ENCODE results near the gene FCER2. TPM values are rescaled to one million over a fixed set of nuclear protein-coding genes. Genes with fewer than 3 reads are reported as not detected.

The FCER2 gene
- total RNA-seq, 1 experiment from 2014 or later: 0.48 TPM

- TF ChIP-seq STAT6 (CRISPR knock-in tag; conservative IDR thresholded peaks at IDR 0.05; ENCODE audit: low read depth) (no peak), ZNF219 (CRISPR knock-in tag; IDR thresholded peaks at IDR 0.05; ENCODE audit: borderline replicate concordance) (no peak), ETV6 (CRISPR knock-in tag; IDR thresholded peaks at IDR 0.05) (no peak), ZNF671 (CRISPR knock-in tag; IDR thresholded peaks at IDR 0.05) (no peak), OVOL2 (CRISPR knock-in tag; IDR thresholded peaks at IDR 0.05; ENCODE audit: borderline replicate concordance) (no peak)
Observed at GRCh38 chr19:7701654-7702457, at the start of gene FCER2 (continued).

DNA sequence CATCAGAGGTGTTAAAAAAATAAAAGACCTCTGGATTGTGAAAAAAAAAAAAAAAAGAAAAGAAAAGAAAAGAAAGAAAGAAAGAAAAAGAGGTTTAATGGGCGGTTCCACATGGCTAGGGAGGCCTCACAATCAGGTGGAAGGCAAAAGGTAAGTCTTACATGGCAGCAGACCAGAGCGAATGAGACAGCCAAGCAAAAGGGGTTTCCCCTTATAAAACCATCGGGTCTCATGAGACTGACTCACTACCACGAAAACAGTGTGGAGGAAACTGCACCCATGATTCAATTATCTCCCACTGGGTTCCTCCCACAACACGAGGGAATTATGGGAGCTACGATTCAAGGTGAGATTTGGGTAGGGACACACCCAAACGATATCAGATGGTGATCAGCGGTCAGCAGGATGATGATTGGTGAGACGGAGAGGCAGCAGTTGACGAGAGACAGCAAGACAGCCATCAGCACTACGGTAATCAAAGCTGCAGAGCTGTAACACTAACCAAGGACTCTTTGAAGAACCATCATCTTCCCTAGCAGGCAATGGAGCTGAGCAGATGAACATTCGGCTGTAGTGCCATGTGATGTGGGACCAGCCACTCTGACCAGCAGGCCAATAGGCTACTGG lies 49.3 kb upstream of the FCER2 start:
- no peak for TF ChIP-seq ZNF232 (CRISPR knock-in tag; IDR thresholded peaks at IDR 0.05)
- TF ChIP-seq NFYB (CRISPR knock-in tag; conservative IDR thresholded peaks at IDR 0.05; ENCODE audit: low read depth): no peak
- no peak for TF ChIP-seq SP1 (CRISPR knock-in tag; conservative IDR thresholded peaks at IDR 0.05)
- TF ChIP-seq, protein P1, sequence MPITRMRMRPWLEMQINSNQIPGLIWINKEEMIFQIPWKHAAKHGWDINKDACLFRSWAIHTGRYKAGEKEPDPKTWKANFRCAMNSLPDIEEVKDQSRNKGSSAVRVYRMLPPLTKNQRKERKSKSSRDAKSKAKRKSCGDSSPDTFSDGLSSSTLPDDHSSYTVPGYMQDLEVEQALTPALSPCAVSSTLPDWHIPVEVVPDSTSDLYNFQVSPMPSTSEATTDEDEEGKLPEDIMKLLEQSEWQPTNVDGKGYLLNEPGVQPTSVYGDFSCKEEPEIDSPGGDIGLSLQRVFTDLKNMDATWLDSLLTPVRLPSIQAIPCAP (CRISPR knock-in tag; IDR thresholded peaks at IDR 0.05): no peak
- no peak for TF ChIP-seq PRRX2 (CRISPR knock-in tag; IDR thresholded peaks at IDR 0.05)
- TF ChIP-seq SMAD4 (CRISPR knock-in tag; IDR thresholded peaks at IDR 0.05): no peak
- TF ChIP-seq E2F1 (CRISPR knock-in tag; IDR thresholded peaks at IDR 0.05): no peak
- ChIA-PET CTCF (interaction anchor here (1.3 kb wide), 1 partner anchor 48 kb away, joined by 4 read pairs; no protein-coding TSS in a partner anchor), POLR2A (no interaction called here)
- Mint-ChIP-seq H3K27me3 (ENCODE audit: low read depth) (peaks cover 11% of the 10 kb centered on the region), H3K36me3 (peaks cover 9% of the 10 kb centered on the region), H3K9me3 (peaks cover 52% of the 10 kb centered on the region), H3K27ac (no peak overlapping the region), H3K4me1 (peaks cover 20% of the 10 kb centered on the region), H3K4me3 (no peak overlapping the region)
- no peak for DNase-seq (ENCODE audit: low spot score)
- no peak for ATAC-seq

GRCh38 chr19:7748756-7749155 lies 46.8 kb upstream of the FCER2 start:
- H3K27ac Mint-ChIP-seq: peak overlapping the region; percentile 57; the same call in 1 of the 2 replicates
- ChIA-PET POLR2A (no interaction called here), CTCF (interaction anchor here (1.0 to 1.1 kb wide), 4 partner anchors 10 to 180 kb away, joined by 3 to 10 read pairs (median 4); no protein-coding TSS in a partner anchor)
- H3K4me1 Mint-ChIP-seq: peaks cover 20% of the 10 kb centered on the region
- H3K27me3 Mint-ChIP-seq (ENCODE audit: low read depth): peaks cover 4% of the 10 kb centered on the region; the same call in 1 of the 2 replicates
- peaks cover 29% of the 10 kb centered on the region for H3K9me3 Mint-ChIP-seq
- peaks cover 6% of the 10 kb centered on the region for H3K36me3 Mint-ChIP-seq
- TF ChIP-seq ZNF138 (CRISPR knock-in tag; conservative IDR thresholded peaks at IDR 0.05) (no peak), CTCF (IDR thresholded peaks at IDR 0.05) (no peak), SP1 (CRISPR knock-in tag; conservative IDR thresholded peaks at IDR 0.05) (0 out of 2 replicates have a peak, but pooled peaks have one; percentile 35), ATF2 (CRISPR knock-in tag; IDR thresholded peaks at IDR 0.05; ENCODE audit: borderline replicate concordance, low read depth) (no peak)
- TF ChIP-seq, protein P1 (CRISPR knock-in tag; IDR thresholded peaks at IDR 0.05): no peak
- TF ChIP-seq, protein P2, sequence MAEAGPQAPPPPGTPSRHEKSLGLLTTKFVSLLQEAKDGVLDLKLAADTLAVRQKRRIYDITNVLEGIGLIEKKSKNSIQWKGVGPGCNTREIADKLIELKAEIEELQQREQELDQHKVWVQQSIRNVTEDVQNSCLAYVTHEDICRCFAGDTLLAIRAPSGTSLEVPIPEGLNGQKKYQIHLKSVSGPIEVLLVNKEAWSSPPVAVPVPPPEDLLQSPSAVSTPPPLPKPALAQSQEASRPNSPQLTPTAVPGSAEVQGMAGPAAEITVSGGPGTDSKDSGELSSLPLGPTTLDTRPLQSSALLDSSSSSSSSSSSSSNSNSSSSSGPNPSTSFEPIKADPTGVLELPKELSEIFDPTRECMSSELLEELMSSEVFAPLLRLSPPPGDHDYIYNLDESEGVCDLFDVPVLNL (CRISPR knock-in tag; IDR thresholded peaks at IDR 0.05; ENCODE audit: borderline replicate concordance, low read depth): no peak
- peak; percentile 99 for ATAC-seq
- DNase-seq (ENCODE audit: low spot score): peak; percentile 62
- no peak overlapping the region for H3K4me3 Mint-ChIP-seq

All from WTC11 (cell line).